ENCODE data around the gene TARBP2.

GRCh38 chr12:53502983-53503728 is 2.1 kb downstream of the TARBP2 start:
- no peak for TF ChIP-seq CTCF (IDR thresholded peaks at IDR 0.05)
- TF ChIP-seq POLR2A (IDR thresholded peaks at IDR 0.05) = no peak
